HepG2 (cell line): Measurements from ENCODE around the gene ADAM8. TPM values are rescaled to one million over a fixed set of nuclear protein-coding genes. Genes with fewer than 3 reads are reported as not detected.

Source experiments
- CERS6 ChIP-seq: sonication (generic); formaldehyde crosslinking; IDR thresholded peaks from 2 replicates; pipeline ENCODE4 v1.5.0; 2020; ENCODE audit warnings: missing genetic modification reagents
- ESRRA ChIP-seq: sonication (generic); formaldehyde crosslinking; IDR thresholded peaks from 2 replicates; pipeline ENCODE4 v1.5.1; 2020; ENCODE audit warnings: mild to moderate bottlenecking, low read depth, missing genetic modification reagents
- NR2C2 ChIP-seq: sonication (generic); formaldehyde crosslinking; IDR thresholded peaks from 2 replicates; pipeline ENCODE4 v1.4.0; 2020; ENCODE audit warnings: missing genetic modification reagents, mild to moderate bottlenecking, moderate library complexity, borderline replicate concordance
- THRA ChIP-seq: sonication (generic); formaldehyde crosslinking; IDR thresholded peaks from 2 replicates; pipeline ENCODE4 v1.4.0; 2020; ENCODE audit warnings: missing genetic modification reagents, borderline replicate concordance
- ZBTB34 ChIP-seq: sonication (generic); formaldehyde crosslinking; IDR thresholded peaks from 2 replicates; pipeline ENCODE4 v1.8.0; 2022; ENCODE audit warnings: mild to moderate bottlenecking, missing genetic modification reagents
- ZNF138 ChIP-seq: sonication (generic); formaldehyde crosslinking; IDR thresholded peaks from 2 replicates; pipeline ENCODE4 v1.5.0; 2020; ENCODE audit warnings: mild to moderate bottlenecking, low read depth, missing genetic modification reagents
- polyA plus RNA-seq, 8 experiments: library from polyadenylated mRNA; depleted of rRNA in 3 of 8; stranded (reverse) in 7 of 8; unstranded in 1 of 8; fragments of >200 nt; fragmentation: Illumina TruSeq in 4 of 8; extraction: Trizol in 4 of 8; gene quantifications; 2 replicates each; pipeline versions ENCODE4 v1.2.1 to v1.2.3, GENCODE V29; 2011 to 2016; ENCODE audit warnings: low read depth in 4 of 8, missing spikeins in 1 of 8, mixed read lengths in 1 of 8; ENCODE audit not compliant: insufficient read depth in 1 of 8
- total RNA-seq, 5 experiments: library from RNA; depleted of rRNA; stranded (reverse); fragments of >200 nt; fragmentation: Illumina TruSeq; extraction: Trizol; gene quantifications; 2 replicates each; pipeline ENCODE4 v1.2.3, GENCODE V29; 2016; ENCODE audit warnings: low read depth in 1 of 5
- TF ChIP-seq, protein P1 (sequence below): sonication (generic); formaldehyde crosslinking; IDR thresholded peaks from one replicate; pipeline ENCODE4 v1.5.1; 2020; ENCODE audit warnings: mild to moderate bottlenecking, missing genetic modification reagents; ENCODE audit errors: not compliant biosample characterization
- TF ChIP-seq, protein P2 (sequence below): sonication (generic); formaldehyde crosslinking; IDR thresholded peaks from 2 replicates; pipeline ENCODE4 v1.5.0; 2020; ENCODE audit warnings: missing genetic modification reagents, mild to moderate bottlenecking, borderline replicate concordance
- TF ChIP-seq, protein P3 (sequence below): sonication (generic); formaldehyde crosslinking; IDR thresholded peaks from 2 replicates; pipeline ENCODE4 v1.4.0; 2020; ENCODE audit warnings: mild to moderate bottlenecking, missing genetic modification reagents

ADAM8 gene
- total and polyA plus RNA-seq, 2 of the 13 experiments (the other 11 are each of a cell fraction or from before 2014, with no cell fraction given) = 0.24 to 0.93 TPM

- TF ChIP-seq, protein P1, sequence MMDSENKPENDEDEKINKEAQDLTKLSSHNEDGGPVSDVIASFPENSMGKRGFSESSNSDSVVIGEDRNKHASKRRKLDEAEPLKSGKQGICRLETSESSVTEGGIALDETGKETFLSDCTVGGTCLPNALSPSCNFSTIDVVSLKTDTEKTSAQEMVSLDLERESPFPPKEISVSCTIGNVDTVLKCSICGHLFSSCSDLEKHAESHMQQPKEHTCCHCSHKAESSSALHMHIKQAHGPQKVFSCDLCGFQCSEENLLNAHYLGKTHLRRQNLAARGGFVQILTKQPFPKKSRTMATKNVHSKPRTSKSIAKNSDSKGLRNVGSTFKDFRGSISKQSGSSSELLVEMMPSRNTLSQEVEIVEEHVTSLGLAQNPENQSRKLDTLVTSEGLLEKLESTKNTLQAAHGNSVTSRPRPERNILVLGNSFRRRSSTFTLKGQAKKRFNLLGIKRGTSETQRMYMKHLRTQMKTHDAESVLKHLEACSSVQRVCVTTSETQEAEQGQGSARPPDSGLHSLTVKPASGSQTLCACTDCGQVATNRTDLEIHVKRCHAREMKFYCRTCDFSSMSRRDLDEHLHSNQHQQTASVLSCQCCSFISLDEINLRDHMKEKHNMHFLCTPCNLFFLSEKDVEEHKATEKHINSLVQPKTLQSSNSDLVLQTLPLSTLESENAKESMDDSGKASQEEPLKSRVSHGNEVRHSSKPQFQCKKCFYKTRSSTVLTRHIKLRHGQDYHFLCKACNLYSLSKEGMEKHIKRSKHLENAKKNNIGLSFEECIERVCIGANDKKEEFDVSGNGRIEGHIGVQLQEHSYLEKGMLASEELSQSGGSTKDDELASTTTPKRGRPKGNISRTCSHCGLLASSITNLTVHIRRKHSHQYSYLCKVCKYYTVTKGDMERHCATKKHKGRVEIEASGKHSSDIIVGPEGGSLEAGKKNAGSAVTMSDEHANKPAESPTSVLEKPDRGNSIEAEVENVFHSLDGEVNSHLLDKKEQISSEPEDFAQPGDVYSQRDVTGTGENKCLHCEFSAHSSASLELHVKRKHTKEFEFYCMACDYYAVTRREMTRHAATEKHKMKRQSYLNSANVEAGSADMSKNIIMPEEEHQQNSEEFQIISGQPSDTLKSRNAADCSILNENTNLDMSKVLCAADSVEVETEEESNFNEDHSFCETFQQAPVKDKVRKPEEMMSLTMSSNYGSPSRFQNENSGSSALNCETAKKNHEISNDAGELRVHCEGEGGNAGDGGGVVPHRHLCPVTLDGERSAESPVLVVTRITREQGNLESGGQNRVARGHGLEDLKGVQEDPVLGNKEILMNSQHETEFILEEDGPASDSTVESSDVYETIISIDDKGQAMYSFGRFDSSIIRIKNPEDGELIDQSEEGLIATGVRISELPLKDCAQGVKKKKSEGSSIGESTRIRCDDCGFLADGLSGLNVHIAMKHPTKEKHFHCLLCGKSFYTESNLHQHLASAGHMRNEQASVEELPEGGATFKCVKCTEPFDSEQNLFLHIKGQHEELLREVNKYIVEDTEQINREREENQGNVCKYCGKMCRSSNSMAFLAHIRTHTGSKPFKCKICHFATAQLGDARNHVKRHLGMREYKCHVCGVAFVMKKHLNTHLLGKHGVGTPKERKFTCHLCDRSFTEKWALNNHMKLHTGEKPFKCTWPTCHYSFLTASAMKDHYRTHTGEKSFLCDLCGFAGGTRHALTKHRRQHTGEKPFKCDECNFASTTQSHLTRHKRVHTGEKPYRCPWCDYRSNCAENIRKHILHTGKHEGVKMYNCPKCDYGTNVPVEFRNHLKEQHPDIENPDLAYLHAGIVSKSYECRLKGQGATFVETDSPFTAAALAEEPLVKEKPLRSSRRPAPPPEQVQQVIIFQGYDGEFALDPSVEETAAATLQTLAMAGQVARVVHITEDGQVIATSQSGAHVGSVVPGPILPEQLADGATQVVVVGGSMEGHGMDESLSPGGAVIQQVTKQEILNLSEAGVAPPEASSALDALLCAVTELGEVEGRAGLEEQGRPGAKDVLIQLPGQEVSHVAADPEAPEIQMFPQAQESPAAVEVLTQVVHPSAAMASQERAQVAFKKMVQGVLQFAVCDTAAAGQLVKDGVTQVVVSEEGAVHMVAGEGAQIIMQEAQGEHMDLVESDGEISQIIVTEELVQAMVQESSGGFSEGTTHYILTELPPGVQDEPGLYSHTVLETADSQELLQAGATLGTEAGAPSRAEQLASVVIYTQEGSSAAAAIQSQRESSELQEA (CRISPR knock-in tag) = peak; percentile 64
- TF ChIP-seq ZBTB34 (CRISPR knock-in tag) = no peak
- no peak for TF ChIP-seq ZNF138 (CRISPR knock-in tag)
- no peak for TF ChIP-seq CERS6 (CRISPR knock-in tag)
- TF ChIP-seq, protein P2, sequence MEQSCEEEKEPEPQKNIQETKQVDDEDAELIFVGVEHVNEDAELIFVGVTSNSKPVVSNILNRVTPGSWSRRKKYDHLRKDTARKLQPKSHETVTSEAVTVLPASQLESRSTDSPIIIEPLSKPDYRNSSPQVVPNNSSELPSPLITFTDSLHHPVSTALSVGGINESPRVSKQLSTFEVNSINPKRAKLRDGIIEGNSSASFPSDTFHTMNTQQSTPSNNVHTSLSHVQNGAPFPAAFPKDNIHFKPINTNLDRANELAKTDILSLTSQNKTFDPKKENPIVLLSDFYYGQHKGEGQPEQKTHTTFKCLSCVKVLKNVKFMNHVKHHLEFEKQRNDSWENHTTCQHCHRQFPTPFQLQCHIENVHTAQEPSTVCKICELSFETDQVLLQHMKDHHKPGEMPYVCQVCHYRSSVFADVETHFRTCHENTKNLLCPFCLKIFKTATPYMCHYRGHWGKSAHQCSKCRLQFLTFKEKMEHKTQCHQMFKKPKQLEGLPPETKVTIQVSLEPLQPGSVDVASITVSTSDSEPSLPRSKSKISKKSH (CRISPR knock-in tag) = no peak
- TF ChIP-seq ESRRA (CRISPR knock-in tag) = no peak
- peak; percentile 53; the same call in 1 of the 2 replicates for TF ChIP-seq NR2C2 (CRISPR knock-in tag)
- no peak for TF ChIP-seq THRA
- TF ChIP-seq, protein P3, sequence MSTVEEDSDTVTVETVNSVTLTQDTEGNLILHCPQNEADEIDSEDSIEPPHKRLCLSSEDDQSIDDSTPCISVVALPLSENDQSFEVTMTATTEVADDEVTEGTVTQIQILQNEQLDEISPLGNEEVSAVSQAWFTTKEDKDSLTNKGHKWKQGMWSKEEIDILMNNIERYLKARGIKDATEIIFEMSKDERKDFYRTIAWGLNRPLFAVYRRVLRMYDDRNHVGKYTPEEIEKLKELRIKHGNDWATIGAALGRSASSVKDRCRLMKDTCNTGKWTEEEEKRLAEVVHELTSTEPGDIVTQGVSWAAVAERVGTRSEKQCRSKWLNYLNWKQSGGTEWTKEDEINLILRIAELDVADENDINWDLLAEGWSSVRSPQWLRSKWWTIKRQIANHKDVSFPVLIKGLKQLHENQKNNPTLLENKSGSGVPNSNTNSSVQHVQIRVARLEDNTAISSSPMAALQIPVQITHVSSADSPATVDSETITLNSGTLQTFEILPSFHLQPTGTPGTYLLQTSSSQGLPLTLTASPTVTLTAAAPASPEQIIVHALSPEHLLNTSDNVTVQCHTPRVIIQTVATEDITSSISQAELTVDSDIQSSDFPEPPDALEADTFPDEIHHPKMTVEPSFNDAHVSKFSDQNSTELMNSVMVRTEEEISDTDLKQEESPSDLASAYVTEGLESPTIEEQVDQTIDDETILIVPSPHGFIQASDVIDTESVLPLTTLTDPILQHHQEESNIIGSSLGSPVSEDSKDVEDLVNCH (CRISPR knock-in tag) = no peak
Observed at GRCh38 chr10:133308421-133309099, 31.9 kb upstream of the ADAM8 start, which contains the start of the genes TUBGCP2 and ZNF511 (continued).
